BJ (cell line): ENCODE results near the gene SLC1A1. TPM values are rescaled to one million over a fixed set of nuclear protein-coding genes. Genes with fewer than 3 reads are reported as not detected.
"Not testable (repeated sequence)": the region's sequence is repeated elsewhere in the genome, so short reads cannot be mapped to it uniquely, and the experiment has no call there.

Experiments
- CTCF ChIA-PET: fragments of 350-600 bp; formaldehyde crosslinking; extraction: SDS; loops from one replicate; lab custom pipeline; 2021; ENCODE audit warnings: antibody characterized with exemption, inconsistent platforms; lab: Yijun Ruan, JAX
- POLR2A ChIA-PET: fragments of 300-600 bp; sonication (Branson Sonifier 250); formaldehyde crosslinking; extraction: SDS; loops from one replicate; lab custom pipeline; 2021; ENCODE audit warnings: antibody characterized with exemption; lab: Charles Lee
- DNase-seq: peaks from one replicate; pipeline ENCODE4 v3.0.0-alpha.2; 2011; ENCODE audit warnings: low read depth
- H3K27me3 ChIP-seq: 2 replicates; pipeline ENCODE4 v1.6.0; 2011; ENCODE audit warnings: low read length; ENCODE audit not compliant: control insufficient read depth, insufficient read depth
- H3K36me3 ChIP-seq: 2 replicates; pipeline ENCODE4 v1.5.1; 2011; ENCODE audit warnings: low read length; ENCODE audit not compliant: control insufficient read depth, insufficient read depth
- H3K4me3 ChIP-seq: 2 replicates; pipeline ENCODE4 v1.5.1; 2011; ENCODE audit warnings: low read depth, mild to moderate bottlenecking, control low read depth, low read length
- CTCF ChIP-seq: IDR thresholded peaks from 2 replicates; pipeline ENCODE4 v1.5.1; 2011; ENCODE audit warnings: low read depth, mild to moderate bottlenecking, control low read depth, inconsistent platforms, low read length, moderate library complexity; ENCODE audit not compliant: insufficient read depth
- polyA plus RNA-seq: library from polyadenylated mRNA; depleted of rRNA; stranded (reverse); fragments of >200 nt; gene quantifications from 2 replicates; pipeline ENCODE4 v1.2.3, GENCODE V29; 2011

The SLC1A1 gene
- polyA plus RNA-seq, 1 experiment: 6.4 TPM

- Histone ChIP-seq H3K4me3 (no peak overlapping the region), H3K36me3 (no peaks in the 10 kb centered on the region), H3K27me3 (no peaks in the 10 kb centered on the region)
- POLR2A ChIA-PET: no interaction called here
- no peak for DNase-seq
- no peak for TF ChIP-seq CTCF
- CTCF ChIA-PET: interaction anchor here (1.4 kb wide), 1 partner anchor 10 kb away, joined by 5 read pairs; no protein-coding TSS in a partner anchor
Measured at GRCh38 chr9:4530375-4530774, 40.1 kb downstream of the SLC1A1 start.

GRCh38 chr9:4530831-4531230 lies 40.6 kb downstream of the SLC1A1 start:
- POLR2A ChIA-PET, H3K27me3 ChIP-seq, H3K4me3 ChIP-seq, DNase-seq, H3K36me3 ChIP-seq: not testable (repeated sequence)
- CTCF ChIA-PET: interaction anchor here (1.4 kb wide), 1 partner anchor 10 kb away, joined by 5 read pairs; no protein-coding TSS in a partner anchor

- DNase-seq, POLR2A ChIA-PET, H3K27me3 ChIP-seq, H3K36me3 ChIP-seq, H3K4me3 ChIP-seq: not testable (repeated sequence)
- CTCF ChIA-PET: interaction anchor here (1.4 to 1.7 kb wide), 2 partner anchors 9 to 13 kb away, joined by 3 to 5 read pairs; no protein-coding TSS in a partner anchor
Measured at GRCh38 chr9:4531355-4531754, 41.1 kb downstream of the SLC1A1 start.

GRCh38 chr9:4533881-4534280 lies 43.6 kb downstream of the SLC1A1 start:
- POLR2A ChIA-PET, H3K27me3 ChIP-seq, H3K36me3 ChIP-seq, DNase-seq, H3K4me3 ChIP-seq, CTCF ChIA-PET: not testable (repeated sequence)

GRCh38 chr9:4536196-4536595 lies 45.9 kb downstream of the SLC1A1 start:
- H3K4me3 ChIP-seq, CTCF ChIA-PET, DNase-seq, POLR2A ChIA-PET, H3K27me3 ChIP-seq, H3K36me3 ChIP-seq: not testable (repeated sequence)

- CTCF ChIA-PET: no interaction called here
Measured at GRCh38 chr9:4537581-4537980, 47.3 kb downstream of the SLC1A1 start.

GRCh38 chr9:4538107-4538506 lies 47.8 kb downstream of the SLC1A1 start:
- ChIA-PET CTCF (interaction anchor here (0.7 kb wide), 1 partner anchor 38 kb away, joined by 3 read pairs; no protein-coding TSS in a partner anchor), POLR2A (no interaction called here)
- Histone ChIP-seq H3K27me3 (no peaks in the 10 kb centered on the region), H3K36me3 (no peaks in the 10 kb centered on the region), H3K4me3 (no peak overlapping the region)
- no peak for DNase-seq
- no peak for TF ChIP-seq CTCF

More at GRCh38 chr9:4537581-4537980, 47.3 kb downstream of the SLC1A1 start:
- no peak for DNase-seq
- POLR2A ChIA-PET: no interaction called here
- Histone ChIP-seq H3K27me3 (no peaks in the 10 kb centered on the region), H3K36me3 (no peaks in the 10 kb centered on the region), H3K4me3 (no peak overlapping the region)
- TF ChIP-seq CTCF: no peak
